GM21737 (cell line): Measurements from ENCODE around the gene ZNF133.
A peak's percentile ranks its signal among the peaks of the same experiment; 100 is the strongest.
"Not testable (repeated sequence)": the region's sequence is repeated elsewhere in the genome, so short reads cannot be mapped to it uniquely, and the experiment has no call there.

Source experiments
- ATAC-seq: cut with Tn5 transposase; IDR thresholded peaks from one replicate; pipeline ENCODE4 v1.9.1; 2021; ENCODE audit warnings: mild to moderate bottlenecking, moderate library complexity; ENCODE audit not compliant: unreplicated experiment

Gene ZNF133

GRCh38 chr20:18287915-18288748 is at the start of gene ZNF133:
Gene ZNF133, plus strand, starts transcription at chr20:18288527. Its CDS starts 17,160 bp downstream, at chr20:18305687.
- ATAC-seq, result peak; percentile 97

- ATAC-seq, result no peak
Observed at GRCh38 chr20:18240997-18241396, 47.3 kb upstream of the ZNF133 start.

GRCh38 chr20:18243802-18244201 is 44.5 kb upstream of the ZNF133 start:
- no peak for ATAC-seq

- not testable (repeated sequence) for ATAC-seq
Observed at GRCh38 chr20:18248545-18248944, 39.8 kb upstream of the ZNF133 start.

GRCh38 chr20:18250217-18250616 is 38.1 kb upstream of the ZNF133 start:
- ATAC-seq, result no peak

GRCh38 chr20:18252597-18253451 is 35.5 kb upstream of the ZNF133 start:
- ATAC-seq, result no peak

- no peak for ATAC-seq
Observed at GRCh38 chr20:18254615-18255014, 33.7 kb upstream of the ZNF133 start.

GRCh38 chr20:18255526-18255925 is 32.8 kb upstream of the ZNF133 start:
- no peak for ATAC-seq

GRCh38 chr20:18256440-18257090 is 31.8 kb upstream of the ZNF133 start:
- no peak for ATAC-seq

- no peak for ATAC-seq
Observed at GRCh38 chr20:18258126-18258860, 30.0 kb upstream of the ZNF133 start.

- ATAC-seq, result no peak
Observed at GRCh38 chr20:18259730-18260129, 28.6 kb upstream of the ZNF133 start.

- no peak for ATAC-seq
Observed at GRCh38 chr20:18263723-18264122, 24.6 kb upstream of the ZNF133 start.

GRCh38 chr20:18265441-18265840 is 22.9 kb upstream of the ZNF133 start:
- no peak for ATAC-seq

GRCh38 chr20:18266282-18266681 is 22.0 kb upstream of the ZNF133 start:
- no peak for ATAC-seq

GRCh38 chr20:18267815-18268214 is 20.5 kb upstream of the ZNF133 start:
- no peak for ATAC-seq

GRCh38 chr20:18271160-18271559 is 17.2 kb upstream of the ZNF133 start:
- ATAC-seq, result no peak

- no peak for ATAC-seq
Observed at GRCh38 chr20:18272451-18272850, 15.9 kb upstream of the ZNF133 start.

- ATAC-seq, result no peak
Observed at GRCh38 chr20:18273738-18274137, 14.6 kb upstream of the ZNF133 start.

- ATAC-seq, result not testable (repeated sequence)
Observed at GRCh38 chr20:18275960-18276359, 12.4 kb upstream of the ZNF133 start.

- ATAC-seq, result no peak
Observed at GRCh38 chr20:18276821-18277220, 11.5 kb upstream of the ZNF133 start.

- no peak for ATAC-seq
Observed at GRCh38 chr20:18279242-18279641, 9.1 kb upstream of the ZNF133 start.
